GM23338 (cell line): Measurements from ENCODE around the gene RNF26. TPM values are rescaled to one million over a fixed set of nuclear protein-coding genes. Genes with fewer than 3 reads are reported as not detected.

ENCODE experiments used
- ATAC-seq: fragments of 200-7000 bp; cut with Tn5 transposase; 3 replicates; pipeline ENCODE4 v1.9.1; 2020
- DNase-seq: peaks from one replicate; pipeline ENCODE4 v3.0.0-alpha.2; 2015; ENCODE audit warnings: low spot score
- H2AFZ ChIP-seq: fragments of 200-600 bp; sonication (generic); 2 replicates; pipeline ENCODE4 v1.8.0; 2016; ENCODE audit warnings: antibody characterized with exemption, mild to moderate bottlenecking, moderate library complexity
- H3F3A ChIP-seq: fragments of 200-600 bp; sonication (generic); replicated peaks from 2 replicates; pipeline ENCODE4 v1.8.0; 2017; ENCODE audit warnings: antibody characterized with exemption, mixed run types, low read depth
- H3K27ac ChIP-seq: fragments of 200-600 bp; sonication (generic); 2 replicates; pipeline ENCODE4 v1.6.1; 2016; ENCODE audit warnings: low read depth
- H3K27me3 ChIP-seq: fragments of 200-600 bp; sonication (generic); 2 replicates; pipeline ENCODE4 v1.8.0; 2016; ENCODE audit warnings: mild to moderate bottlenecking, mixed run types, moderate library complexity; ENCODE audit not compliant: insufficient read depth
- H3K36me3 ChIP-seq: fragments of 200-600 bp; sonication (generic); 2 replicates; pipeline ENCODE4 v1.8.0; 2016; ENCODE audit warnings: mild to moderate bottlenecking; ENCODE audit not compliant: insufficient read depth
- H3K4me1 ChIP-seq: fragments of 200-600 bp; sonication (generic); 2 replicates; pipeline ENCODE4 v1.8.0; 2016; ENCODE audit warnings: mild to moderate bottlenecking, moderate library complexity; ENCODE audit not compliant: insufficient read depth
- H3K4me2 ChIP-seq: fragments of 200-600 bp; sonication (generic); 2 replicates; pipeline ENCODE4 v1.7.1; 2017; ENCODE audit warnings: mixed run types
- H3K4me3 ChIP-seq: fragments of 200-600 bp; sonication (generic); 2 replicates; pipeline ENCODE4 v1.6.1; 2016; ENCODE audit warnings: mixed run types
- H3K79me2 ChIP-seq: fragments of 200-600 bp; sonication (generic); replicated peaks from 2 replicates; pipeline ENCODE4 v1.8.0; 2017; ENCODE audit warnings: mild to moderate bottlenecking; ENCODE audit not compliant: insufficient read depth
- H3K9me2 ChIP-seq: fragments of 200-600 bp; sonication (generic); 2 replicates; pipeline ENCODE4 v1.8.0; 2017; ENCODE audit not compliant: insufficient read depth
- H4K20me1 ChIP-seq: fragments of 200-600 bp; sonication (generic); replicated peaks from 2 replicates; pipeline ENCODE4 v1.8.0; 2017; ENCODE audit warnings: mild to moderate bottlenecking; ENCODE audit not compliant: insufficient read depth
- H3K27ac Mint-ChIP-seq: 2 replicates; pipeline ENCODE4 v1.8.0; 2020; ENCODE audit warnings: inconsistent platforms, mild to moderate bottlenecking, moderate library complexity, mixed read lengths
- H3K27me3 Mint-ChIP-seq: 3 replicates; pipeline ENCODE4 v1.8.0; 2022; ENCODE audit warnings: low read depth, mild to moderate bottlenecking, moderate library complexity, mixed read lengths, inconsistent platforms; ENCODE audit not compliant: insufficient read depth, poor library complexity
- H3K36me3 Mint-ChIP-seq: 3 replicates; pipeline ENCODE4 v1.8.0; 2021; ENCODE audit warnings: low read depth, mild to moderate bottlenecking, inconsistent platforms, moderate library complexity, mixed read lengths
- H3K4me1 Mint-ChIP-seq: 3 replicates; pipeline ENCODE4 v1.8.0; 2020; ENCODE audit warnings: mild to moderate bottlenecking, inconsistent platforms, mixed read lengths
- H3K4me3 Mint-ChIP-seq: 3 replicates; pipeline ENCODE4 v1.8.0; 2021; ENCODE audit warnings: moderate library complexity, mild to moderate bottlenecking, inconsistent platforms, mixed read lengths
- H3K9me3 Mint-ChIP-seq: 3 replicates; pipeline ENCODE4 v1.8.0; 2020; ENCODE audit warnings: moderate library complexity, mild to moderate bottlenecking, inconsistent platforms, mixed read lengths
- CREB1 ChIP-seq: fragments of 250-450 bp; sonication (Bioruptor Pico); IDR thresholded peaks from 2 replicates; pipeline ENCODE4 v1.5.0; 2020; ENCODE audit warnings: low read depth, mild to moderate bottlenecking, moderate library complexity
- ETS1 ChIP-seq: IDR thresholded peaks from 2 replicates; pipeline ENCODE4 v1.6.1; 2016; ENCODE audit warnings: antibody characterized with exemption
- NANOG ChIP-seq: IDR thresholded peaks from 2 replicates; pipeline ENCODE4 v1.6.1; 2016; ENCODE audit warnings: antibody characterized with exemption, borderline replicate concordance
- POLR2AphosphoS5 ChIP-seq: IDR thresholded peaks from 2 replicates; pipeline ENCODE4 v1.6.1; 2016; ENCODE audit warnings: antibody characterized with exemption, low read depth
- REST ChIP-seq: IDR thresholded peaks from one replicate; pipeline ENCODE4 v1.6.1; 2018; ENCODE audit warnings: antibody characterized with exemption; ENCODE audit not compliant: unreplicated experiment
- STAT1 ChIP-seq: IDR thresholded peaks from one replicate; pipeline ENCODE4 v1.6.1; 2016; ENCODE audit warnings: antibody characterized with exemption; ENCODE audit not compliant: unreplicated experiment
- ZNF331 ChIP-seq: fragments of 250-450 bp; sonication (Bioruptor Pico); IDR thresholded peaks from 2 replicates; pipeline ENCODE4 v1.5.0; 2020; ENCODE audit warnings: low read depth, mild to moderate bottlenecking, moderate library complexity
- polyA plus RNA-seq: library from polyadenylated mRNA; unstranded; fragments of >200 nt; fragmentation: Nextera tagmentation; extraction: Ambion mirVana; gene quantifications from 2 replicates; pipeline ENCODE4 v1.2.1, GENCODE V29; 2016
- total RNA-seq: library from RNA; depleted of rRNA; stranded (reverse); fragments of >200 nt; shearing (Covaris generic); gene quantifications from 2 replicates; pipeline ENCODE4 v1.2.3, GENCODE V29; 2014
- TF ChIP-seq, protein P1 (sequence below), 2 experiments: fragments of 200-600 bp in 1 of 2; sonication (generic) in 1 of 2; conservative IDR thresholded peaks; 2 replicates each; pipeline versions ENCODE4 v1.5.1 to v1.6.1; 2016 to 2017; ENCODE audit warnings: antibody characterized with exemption in 2 of 2, low read depth in 2 of 2, mild to moderate bottlenecking in 2 of 2, moderate library complexity in 1 of 2

RNF26 gene
- total and polyA plus RNA-seq, 2 experiments from 2014 or later = 31.8 to 58.3 TPM

GRCh38 chr11:119343726-119344125 is 9.4 kb downstream of the RNF26 start:
- no peaks in the 10 kb centered on the region for H3K36me3 ChIP-seq
- no peak overlapping the region for H3K4me3 ChIP-seq
- H3K4me2 ChIP-seq = no peak overlapping the region
- ATAC-seq (no peak), DNase-seq (no peak)
- peaks cover 19% of the 10 kb centered on the region for H3K4me1 Mint-ChIP-seq
- H3K27me3 Mint-ChIP-seq = peaks cover 38% of the 10 kb centered on the region
- no peak overlapping the region for H2AFZ ChIP-seq
- no peaks in the 10 kb centered on the region for H4K20me1 ChIP-seq
- no peaks in the 10 kb centered on the region for H3K79me2 ChIP-seq
- peaks cover 17% of the 10 kb centered on the region for H3K4me1 ChIP-seq
- no peaks in the 10 kb centered on the region for H3K9me2 ChIP-seq
- no peak overlapping the region for H3K27ac Mint-ChIP-seq
- no peak overlapping the region for H3K27ac ChIP-seq
- H3K27me3 ChIP-seq = peaks cover 45% of the 10 kb centered on the region
- no peaks in the 10 kb centered on the region for H3K9me3 Mint-ChIP-seq
- TF ChIP-seq ZNF331 (CRISPR knock-in tag) = no peak
- no peak for TF ChIP-seq STAT1
- TF ChIP-seq, protein P1, sequence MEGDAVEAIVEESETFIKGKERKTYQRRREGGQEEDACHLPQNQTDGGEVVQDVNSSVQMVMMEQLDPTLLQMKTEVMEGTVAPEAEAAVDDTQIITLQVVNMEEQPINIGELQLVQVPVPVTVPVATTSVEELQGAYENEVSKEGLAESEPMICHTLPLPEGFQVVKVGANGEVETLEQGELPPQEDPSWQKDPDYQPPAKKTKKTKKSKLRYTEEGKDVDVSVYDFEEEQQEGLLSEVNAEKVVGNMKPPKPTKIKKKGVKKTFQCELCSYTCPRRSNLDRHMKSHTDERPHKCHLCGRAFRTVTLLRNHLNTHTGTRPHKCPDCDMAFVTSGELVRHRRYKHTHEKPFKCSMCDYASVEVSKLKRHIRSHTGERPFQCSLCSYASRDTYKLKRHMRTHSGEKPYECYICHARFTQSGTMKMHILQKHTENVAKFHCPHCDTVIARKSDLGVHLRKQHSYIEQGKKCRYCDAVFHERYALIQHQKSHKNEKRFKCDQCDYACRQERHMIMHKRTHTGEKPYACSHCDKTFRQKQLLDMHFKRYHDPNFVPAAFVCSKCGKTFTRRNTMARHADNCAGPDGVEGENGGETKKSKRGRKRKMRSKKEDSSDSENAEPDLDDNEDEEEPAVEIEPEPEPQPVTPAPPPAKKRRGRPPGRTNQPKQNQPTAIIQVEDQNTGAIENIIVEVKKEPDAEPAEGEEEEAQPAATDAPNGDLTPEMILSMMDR (conservative IDR thresholded peaks at IDR 0.05; ENCODE audit: low read depth in 2 of 2) = no peak
- no peak overlapping the region; the same call in 2 of the 3 replicates for H3K4me3 Mint-ChIP-seq
- H3K36me3 Mint-ChIP-seq = no peaks in the 10 kb centered on the region
- H3F3A ChIP-seq = peaks cover 7% of the 10 kb centered on the region; the same call in 1 of the 2 replicates

GRCh38 chr11:119344291-119345010 is 10.1 kb downstream of the RNF26 start:
- Mint-ChIP-seq H3K36me3 (no peaks in the 10 kb centered on the region), H3K9me3 (no peaks in the 10 kb centered on the region), H3K4me1 (peaks cover 11% of the 10 kb centered on the region), H3K4me3 (no peak overlapping the region), H3K27me3 (peaks cover 31% of the 10 kb centered on the region), H3K27ac (no peak overlapping the region)
- Histone ChIP-seq H3K27me3 (peaks cover 38% of the 10 kb centered on the region), H2AFZ (no peak overlapping the region), H3K36me3 (no peaks in the 10 kb centered on the region), H3K79me2 (no peaks in the 10 kb centered on the region), H3F3A (no peaks in the 10 kb centered on the region; the same call in 1 of the 2 replicates), H3K4me2 (no peak overlapping the region), H4K20me1 (no peaks in the 10 kb centered on the region), H3K4me1 (peaks cover 10% of the 10 kb centered on the region), H3K4me3 (no peak overlapping the region), H3K9me2 (no peaks in the 10 kb centered on the region), H3K27ac (no peak overlapping the region)
- ATAC-seq = no peak
- TF ChIP-seq CREB1 (CRISPR knock-in tag) (no peak), REST (no peak), NANOG (no peak), POLR2AphosphoS5 (no peak), ETS1 (no peak)
- no peak for DNase-seq
